Measurements from ENCODE around the gene FAR2. TPM values are rescaled to one million over a fixed set of nuclear protein-coding genes. Genes with fewer than 3 reads are reported as not detected.

The FAR2 gene
- total RNA-seq, 1 experiment from 2014 or later = 22.1 TPM

DNA sequence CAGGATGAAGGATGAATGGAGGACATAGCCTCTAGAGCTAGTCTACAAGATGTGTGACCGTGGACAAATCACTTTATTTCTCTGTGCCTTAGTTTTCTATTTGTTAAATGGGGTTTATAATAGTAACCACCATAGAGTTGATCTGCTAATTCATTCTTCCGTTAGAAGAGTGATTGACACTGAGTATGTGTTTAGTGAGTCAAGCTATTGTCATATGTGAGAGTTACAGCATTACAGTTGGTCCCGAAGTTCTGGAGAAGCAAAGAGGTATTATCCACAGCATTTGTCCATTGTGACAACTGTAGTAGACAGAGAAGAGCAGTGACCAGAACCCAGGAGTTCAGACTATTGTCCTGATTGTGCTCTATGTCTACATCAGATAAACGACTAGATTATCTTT is 14.1 kb downstream of the FAR2 start:
- Histone ChIP-seq H2BK12ac (ENCODE audit: insufficient read length, low read depth, low read length) (no peak overlapping the region), H3K23ac (ENCODE audit: insufficient read length, low read depth, low read length) (no peak overlapping the region), H3K4me2 (ENCODE audit: insufficient read depth, insufficient read length, low read length) (no peak overlapping the region), H2BK20ac (ENCODE audit: low read depth, low read length, poor library complexity, severe bottlenecking) (no peak overlapping the region), H2AFZ (ENCODE audit: low read length) (no peak overlapping the region), H3K4ac (ENCODE audit: low read depth, low read length) (no peak overlapping the region), H3K9me3 (ENCODE audit: control insufficient read depth, low read depth, low read length) (no peaks in the 10 kb centered on the region), H3K27ac (ENCODE audit: insufficient read length, low read depth, low read length) (no peak overlapping the region), H3K79me1 (ENCODE audit: insufficient read depth, low read depth, low read length, poor library complexity, severe bottlenecking) (no peaks in the 10 kb centered on the region), H3K18ac (ENCODE audit: insufficient read length, low read depth, low read length) (no peak overlapping the region), H3K79me2 (ENCODE audit: insufficient read depth, low read length) (no peaks in the 10 kb centered on the region), H2BK5ac (ENCODE audit: insufficient read length, low read length) (no peak overlapping the region), H2AK5ac (ENCODE audit: insufficient read length, low read length) (no peak overlapping the region), H3K4me1 (ENCODE audit: insufficient read depth, low read length) (no peaks in the 10 kb centered on the region), H2BK15ac (ENCODE audit: low read depth, low read length) (no peak overlapping the region), H3K56ac (ENCODE audit: insufficient read length, low read depth, low read length) (no peak overlapping the region), H4K8ac (replicated peaks; ENCODE audit: insufficient read length, low read depth, low read length) (no peak overlapping the region), H4K20me1 (ENCODE audit: control insufficient read depth, insufficient read depth, insufficient read length) (no peaks in the 10 kb centered on the region), H4K91ac (ENCODE audit: insufficient read length, low read depth, low read length) (no peak overlapping the region), H2BK120ac (ENCODE audit: low read depth, low read length, poor library complexity, severe bottlenecking) (no peak overlapping the region), H4K5ac (ENCODE audit: insufficient read length, low read depth, low read length) (no peak overlapping the region), H3K27me3 (ENCODE audit: insufficient read depth, low read length) (no peaks in the 10 kb centered on the region), H3K14ac (ENCODE audit: insufficient read depth, low read length) (no peak overlapping the region), H3K23me2 (ENCODE audit: insufficient read length, low read depth, low read length, poor library complexity, severe bottlenecking) (no peaks in the 10 kb centered on the region), H3K9ac (ENCODE audit: extremely low read depth, insufficient read length, low read length) (no peak overlapping the region), H3T11ph (ENCODE audit: low read length) (no peak overlapping the region)
- H3K4me3 Mint-ChIP-seq = no peak overlapping the region
- no peaks in the 10 kb centered on the region for H3K9me3 Mint-ChIP-seq
- H3K27me3 Mint-ChIP-seq (ENCODE audit: low read depth) = no peaks in the 10 kb centered on the region
- peaks cover 0 to 4% of the 10 kb centered on the region in 2 experiments; a peak in 2 of 4 replicates for H3K4me1 Mint-ChIP-seq
- H3K27ac Mint-ChIP-seq = no peak overlapping the region
- no CpG with 5 or more reads among the region's 4 CpGs for WGBS (ENCODE audit: extremely low coverage, insufficient read length, low lambda C conversion rate)
- H3K36me3 Mint-ChIP-seq (ENCODE audit: insufficient read depth in 1 of 3, low read depth in 3 of 3) = peaks cover 0 to 2% (median 0%) of the 10 kb centered on the region in 3 experiments; a peak in 4 of 7 replicates
- TF ChIP-seq, protein P1, sequence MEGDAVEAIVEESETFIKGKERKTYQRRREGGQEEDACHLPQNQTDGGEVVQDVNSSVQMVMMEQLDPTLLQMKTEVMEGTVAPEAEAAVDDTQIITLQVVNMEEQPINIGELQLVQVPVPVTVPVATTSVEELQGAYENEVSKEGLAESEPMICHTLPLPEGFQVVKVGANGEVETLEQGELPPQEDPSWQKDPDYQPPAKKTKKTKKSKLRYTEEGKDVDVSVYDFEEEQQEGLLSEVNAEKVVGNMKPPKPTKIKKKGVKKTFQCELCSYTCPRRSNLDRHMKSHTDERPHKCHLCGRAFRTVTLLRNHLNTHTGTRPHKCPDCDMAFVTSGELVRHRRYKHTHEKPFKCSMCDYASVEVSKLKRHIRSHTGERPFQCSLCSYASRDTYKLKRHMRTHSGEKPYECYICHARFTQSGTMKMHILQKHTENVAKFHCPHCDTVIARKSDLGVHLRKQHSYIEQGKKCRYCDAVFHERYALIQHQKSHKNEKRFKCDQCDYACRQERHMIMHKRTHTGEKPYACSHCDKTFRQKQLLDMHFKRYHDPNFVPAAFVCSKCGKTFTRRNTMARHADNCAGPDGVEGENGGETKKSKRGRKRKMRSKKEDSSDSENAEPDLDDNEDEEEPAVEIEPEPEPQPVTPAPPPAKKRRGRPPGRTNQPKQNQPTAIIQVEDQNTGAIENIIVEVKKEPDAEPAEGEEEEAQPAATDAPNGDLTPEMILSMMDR (conservative IDR thresholded peaks at IDR 0.05) = no peak
- no peak for DNase-seq
